IMR-90 (cell line): Measurements from ENCODE around the gene CUL3. TPM values are rescaled to one million over a fixed set of nuclear protein-coding genes. Genes with fewer than 3 reads are reported as not detected.

Experiments
- ATAC-seq: fragments of 200-7000 bp; cut with Tn5 transposase; 2 replicates; pipeline ENCODE4 v1.9.1; 2020; ENCODE audit warnings: low read depth, mild to moderate bottlenecking, moderate library complexity
- BruUV-seq: library from RNA; stranded (reverse); fragments of 400-500 nt; replicated peaks from 2 replicates; lab custom pipeline; 2021; lab: Mats Ljungman, UMichigan
- CTCF ChIA-PET: fragments of 300-600 bp; formaldehyde crosslinking; extraction: SDS; loops from one replicate; lab custom pipeline; 2021; ENCODE audit warnings: antibody characterized with exemption; lab: Yijun Ruan, JAX
- POLR2A ChIA-PET: fragments of 300-600 bp; sonication (Branson Sonifier 250); formaldehyde crosslinking; loops from one replicate; lab custom pipeline; 2022; ENCODE audit warnings: antibody characterized with exemption; ENCODE audit not compliant: unreplicated experiment; lab: Charles Lee
- DNase-seq: peaks from one replicate; pipeline ENCODE4 v3.0.0; 2013
- H2AFZ ChIP-seq: replicated peaks from 2 replicates; pipeline ENCODE3; 2013; ENCODE audit warnings: low read length, mild to moderate bottlenecking; ENCODE audit not compliant: poor library complexity
- H2AK5ac ChIP-seq: 2 replicates; pipeline ENCODE4 v1.6.1; 2013; ENCODE audit warnings: low read depth, low read length, inconsistent platforms
- H2AK9ac ChIP-seq: replicated peaks from 2 replicates; pipeline ENCODE3; 2013; ENCODE audit warnings: mild to moderate bottlenecking, low read depth, low read length, moderate library complexity; ENCODE audit not compliant: poor library complexity
- H2BK120ac ChIP-seq: 2 replicates; pipeline ENCODE4 v1.6.1; 2013; ENCODE audit warnings: low read depth, low read length, inconsistent platforms
- H2BK15ac ChIP-seq: 3 replicates; pipeline ENCODE4 v1.6.1; 2013; ENCODE audit warnings: low read depth, low read length, inconsistent platforms
- H2BK20ac ChIP-seq: 2 replicates; pipeline ENCODE4 v1.6.1; 2013; ENCODE audit warnings: low read depth, mild to moderate bottlenecking, inconsistent platforms, low read length, moderate library complexity
- H2BK5ac ChIP-seq: 2 replicates; pipeline ENCODE4 v1.6.1; 2013; ENCODE audit warnings: mild to moderate bottlenecking, low read depth, low read length, inconsistent platforms; ENCODE audit not compliant: poor library complexity, severe bottlenecking
- H3K14ac ChIP-seq: replicated peaks from 2 replicates; pipeline ENCODE4 v1.6.1; 2013; ENCODE audit warnings: low read depth, low read length, inconsistent platforms
- H3K18ac ChIP-seq: 2 replicates; pipeline ENCODE4 v1.6.1; 2013; ENCODE audit warnings: low read depth, low read length, control low read depth
- H3K23ac ChIP-seq: 2 replicates; pipeline ENCODE4 v1.6.1; 2013; ENCODE audit warnings: low read depth, low read length, inconsistent platforms
- H3K27ac ChIP-seq: 2 replicates; pipeline ENCODE4 v1.5.1; 2013; ENCODE audit warnings: mild to moderate bottlenecking, control low read depth, low read length; ENCODE audit not compliant: insufficient read depth
- H3K27me3 ChIP-seq: 2 replicates; pipeline ENCODE4 v1.6.1; 2013; ENCODE audit warnings: low read length; ENCODE audit not compliant: control insufficient read depth, insufficient read depth
- H3K36me3 ChIP-seq: 2 replicates; pipeline ENCODE4 v1.6.1; 2013; ENCODE audit warnings: low read length, mixed read lengths; ENCODE audit not compliant: control insufficient read depth, insufficient read depth
- H3K4ac ChIP-seq: 2 replicates; pipeline ENCODE4 v1.6.1; 2013; ENCODE audit warnings: low read depth, low read length, inconsistent platforms
- H3K4me1 ChIP-seq: 2 replicates; pipeline ENCODE4 v1.6.1; 2013; ENCODE audit warnings: low read length, mixed read lengths; ENCODE audit not compliant: control insufficient read depth, insufficient read depth
- H3K4me2 ChIP-seq: 2 replicates; pipeline ENCODE4 v1.6.1; 2013; ENCODE audit warnings: low read depth, mild to moderate bottlenecking, control low read depth, low read length, moderate library complexity
- H3K4me3 ChIP-seq: 2 replicates; pipeline ENCODE4 v1.5.1; 2013; ENCODE audit warnings: low read depth, mild to moderate bottlenecking, control low read depth, low read length, moderate library complexity; ENCODE audit not compliant: insufficient read depth
- H3K56ac ChIP-seq: 2 replicates; pipeline ENCODE4 v1.6.1; 2013; ENCODE audit warnings: low read length, inconsistent platforms; ENCODE audit not compliant: insufficient read depth; ENCODE audit errors: extremely low read depth
- H3K79me1 ChIP-seq, 2 experiments: 2 replicates each; pipeline ENCODE4 v1.6.1; 2013; ENCODE audit warnings: low read length in 2 of 2, inconsistent platforms in 1 of 2, low read depth in 1 of 2
- H3K9ac ChIP-seq: 2 replicates; pipeline ENCODE4 v1.6.1; 2013; ENCODE audit warnings: low read depth, low read length, control low read depth
- H3K9me1 ChIP-seq: 2 replicates; pipeline ENCODE4 v1.6.1; 2013; ENCODE audit warnings: low read length, inconsistent platforms; ENCODE audit not compliant: insufficient read depth
- H3K9me3 ChIP-seq: 2 replicates; pipeline ENCODE4 v1.6.1; 2013; ENCODE audit warnings: low read length; ENCODE audit not compliant: control insufficient read depth, insufficient read depth
- H4K20me1 ChIP-seq: 2 replicates; pipeline ENCODE4 v1.6.1; 2013; ENCODE audit warnings: low read length, inconsistent platforms; ENCODE audit not compliant: insufficient read depth
- H4K5ac ChIP-seq: 2 replicates; pipeline ENCODE4 v1.6.1; 2013; ENCODE audit warnings: mild to moderate bottlenecking, low read depth, low read length, control low read depth
- H4K8ac ChIP-seq, 2 experiments: 2 replicates each; pipeline ENCODE4 v1.6.1; 2013; ENCODE audit warnings: low read depth in 2 of 2, low read length in 2 of 2, control low read depth in 1 of 2, inconsistent platforms in 1 of 2
- H4K91ac ChIP-seq: 2 replicates; pipeline ENCODE4 v1.6.1; 2013; ENCODE audit warnings: low read depth, low read length, inconsistent platforms; ENCODE audit not compliant: insufficient read depth
- CEBPB ChIP-seq: IDR thresholded peaks from 2 replicates; pipeline ENCODE4 v1.6.1; 2012; ENCODE audit warnings: low read depth, low read length, improper control_type of control experiment
- MAZ ChIP-seq: IDR thresholded peaks from 2 replicates; pipeline ENCODE4 v1.6.1; 2012; ENCODE audit warnings: low read depth, mild to moderate bottlenecking, low read length, improper control_type of control experiment, moderate library complexity, borderline replicate concordance
- NFE2L2 ChIP-seq: fragments of 150-350 bp; IDR thresholded peaks from 2 replicates; pipeline ENCODE4 v1.6.1; 2016; ENCODE audit warnings: low read depth, mild to moderate bottlenecking, low read length
- POLR2A ChIP-seq: IDR thresholded peaks from 2 replicates; pipeline ENCODE4 v1.6.1; 2012; ENCODE audit warnings: mild to moderate bottlenecking, low read depth, low read length
- RAD21 ChIP-seq: IDR thresholded peaks from 2 replicates; pipeline ENCODE4 v1.6.1; 2012; ENCODE audit warnings: low read length, improper control_type of control experiment
- RCOR1 ChIP-seq: IDR thresholded peaks from 2 replicates; pipeline ENCODE4 v1.6.1; 2012; ENCODE audit warnings: mild to moderate bottlenecking, low read length, improper control_type of control experiment; ENCODE audit not compliant: insufficient replicate concordance
- RFX5 ChIP-seq: IDR thresholded peaks from 2 replicates; pipeline ENCODE4 v1.8.0; 2012; ENCODE audit warnings: low read depth, mild to moderate bottlenecking, low read length, moderate library complexity
- SMC3 ChIP-seq: fragments of 150-350 bp; IDR thresholded peaks from 2 replicates; pipeline ENCODE4 v1.6.1; 2016; ENCODE audit warnings: low read depth, mild to moderate bottlenecking, antibody characterized with exemption, low read length, moderate library complexity
- WGBS, 2 experiments: methylation state at CpG; one replicate each; pipeline versions ENCODE4 v1.1.5 to v1.1.7; 2013; ENCODE audit warnings: missing lambda C conversion rate in 2 of 2; ENCODE audit not compliant: insufficient read length in 1 of 2; ENCODE audit errors: extremely low coverage in 2 of 2; 5-methylcytosine and 5-hydroxymethylcytosine counted together
- dilution Hi-C: fragments of 300-500 bp; cut with HindIII; formaldehyde crosslinking; loops from one replicate; pipeline ENCODE4 v1.14.3; 2018; ENCODE audit warnings: low sequenced_read_pairs; ENCODE audit not compliant: unreplicated experiment
- in situ Hi-C: fragments of 300-500 bp; cut with MboI; formaldehyde crosslinking; loops from 3 replicates; pipeline ENCODE4 v1.14.3; 2019; ENCODE audit warnings: low sequenced_read_pairs, inconsistent platforms, mixed read lengths
- intact Hi-C: fragments of 100-400 bp; cut with micrococcal nuclease; formaldehyde crosslinking; loops from 2 replicates; pipeline ENCODE4 v1.10.0; 2022
- polyA plus RNA-seq, 3 experiments: library from polyadenylated mRNA; depleted of rRNA; stranded (reverse); fragments of >200 nt; gene quantifications; 2 replicates each; pipeline ENCODE4 v1.2.3, GENCODE V29; 2012; ENCODE audit warnings: low replicate concordance in 1 of 3
- total RNA-seq: library from RNA; depleted of rRNA; stranded (reverse); fragments of >200 nt; gene quantifications from 2 replicates; pipeline ENCODE4 v1.2.3, GENCODE V29; 2012
- TF ChIP-seq, protein P1 (sequence below): conservative IDR thresholded peaks from 2 replicates; pipeline ENCODE4 v1.5.1; 2012; ENCODE audit warnings: mild to moderate bottlenecking, low read depth, low read length, improper control_type of control experiment

The CUL3 gene
- total and polyA plus RNA-seq, 2 of the 4 experiments (the other 2 are of a cell fraction): 33.7 to 45.7 TPM

DNA sequence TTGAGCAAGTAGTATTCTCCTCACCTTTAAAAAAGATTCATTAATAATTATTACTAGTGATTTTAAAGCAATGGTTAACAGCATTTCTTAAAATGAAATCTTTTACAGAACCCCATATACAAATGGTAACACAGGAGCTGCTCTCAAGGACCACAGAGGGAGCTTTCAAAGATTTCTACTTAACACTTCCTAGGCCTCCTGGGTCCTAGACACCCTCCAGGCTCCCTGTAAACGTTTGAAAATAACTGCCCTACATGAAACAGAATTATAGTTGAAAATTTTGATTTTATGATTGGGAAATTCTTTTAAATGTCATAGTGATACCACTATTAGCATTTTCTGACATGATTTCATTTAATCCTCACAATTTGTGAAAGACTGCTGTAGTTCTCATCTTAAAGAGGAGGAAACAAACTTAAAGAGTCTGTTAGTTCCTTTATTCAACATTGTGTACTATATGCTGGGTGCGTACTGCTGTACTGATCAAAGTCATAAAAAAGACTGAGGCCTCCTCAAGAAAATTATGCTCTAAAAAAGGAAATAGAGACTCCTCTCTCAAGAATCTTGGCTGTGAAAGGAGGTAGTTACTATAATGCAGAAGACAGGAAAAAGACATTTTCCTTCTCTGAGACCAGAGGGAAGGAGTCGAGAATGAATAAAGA, 10.6 kb downstream of the CUL3 start (continued):
- no peak for TF ChIP-seq POLR2A

DNA sequence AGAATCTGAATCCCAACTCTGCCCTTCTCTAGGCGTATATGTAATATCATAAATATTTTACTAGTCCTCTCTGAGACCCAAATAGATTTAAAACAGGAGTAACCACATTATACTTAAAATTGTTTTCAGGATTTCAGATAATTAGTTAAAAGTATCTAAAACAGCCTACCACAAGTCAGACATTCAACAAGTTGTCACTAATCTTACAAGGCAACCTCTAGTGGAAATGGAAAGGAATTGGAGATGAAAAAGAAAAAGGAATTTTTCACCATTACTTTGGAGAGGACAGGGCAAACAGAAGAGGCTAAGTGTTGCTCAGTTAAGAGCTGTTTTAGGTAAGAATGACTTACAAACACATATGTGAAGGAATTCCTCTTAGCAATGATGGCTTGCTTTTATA, 11.4 kb downstream of the CUL3 start:
- no CpG with 5 or more reads among the region's 1 CpG for WGBS, 2 experiments
- H2AFZ ChIP-seq: no peak overlapping the region
- H2BK5ac ChIP-seq: no peak overlapping the region
- no peaks in the 10 kb centered on the region for H3K27me3 ChIP-seq
- H3K9ac ChIP-seq: no peak overlapping the region
- intact Hi-C loops: loop anchor here (10.0 kb wide), 1 partner anchor 59 kb away; no protein-coding TSS in a partner anchor
- no peak overlapping the region for H2AK9ac ChIP-seq
- TF ChIP-seq NFE2L2 (no peak), CEBPB (no peak), MAZ (no peak), RCOR1 (no peak), RFX5 (no peak), RAD21 (no peak), SMC3 (no peak)
- TF ChIP-seq, protein P1, sequence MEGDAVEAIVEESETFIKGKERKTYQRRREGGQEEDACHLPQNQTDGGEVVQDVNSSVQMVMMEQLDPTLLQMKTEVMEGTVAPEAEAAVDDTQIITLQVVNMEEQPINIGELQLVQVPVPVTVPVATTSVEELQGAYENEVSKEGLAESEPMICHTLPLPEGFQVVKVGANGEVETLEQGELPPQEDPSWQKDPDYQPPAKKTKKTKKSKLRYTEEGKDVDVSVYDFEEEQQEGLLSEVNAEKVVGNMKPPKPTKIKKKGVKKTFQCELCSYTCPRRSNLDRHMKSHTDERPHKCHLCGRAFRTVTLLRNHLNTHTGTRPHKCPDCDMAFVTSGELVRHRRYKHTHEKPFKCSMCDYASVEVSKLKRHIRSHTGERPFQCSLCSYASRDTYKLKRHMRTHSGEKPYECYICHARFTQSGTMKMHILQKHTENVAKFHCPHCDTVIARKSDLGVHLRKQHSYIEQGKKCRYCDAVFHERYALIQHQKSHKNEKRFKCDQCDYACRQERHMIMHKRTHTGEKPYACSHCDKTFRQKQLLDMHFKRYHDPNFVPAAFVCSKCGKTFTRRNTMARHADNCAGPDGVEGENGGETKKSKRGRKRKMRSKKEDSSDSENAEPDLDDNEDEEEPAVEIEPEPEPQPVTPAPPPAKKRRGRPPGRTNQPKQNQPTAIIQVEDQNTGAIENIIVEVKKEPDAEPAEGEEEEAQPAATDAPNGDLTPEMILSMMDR: no peak
- no peak overlapping the region for H2BK15ac ChIP-seq
- no peak overlapping the region for H3K56ac ChIP-seq
- H3K14ac ChIP-seq: no peak overlapping the region
- no peak overlapping the region for H3K18ac ChIP-seq
- no peak overlapping the region for H3K27ac ChIP-seq
- no peaks in the 10 kb centered on the region for H3K9me3 ChIP-seq
- in situ Hi-C loops: loop anchor here (25.0 kb wide), 1 partner anchor 986 kb away; no protein-coding TSS in a partner anchor
- ATAC-seq (no peak), DNase-seq (no peak)
- no peaks in the 10 kb centered on the region for H3K36me3 ChIP-seq
- H4K91ac ChIP-seq: no peak overlapping the region
- H4K5ac ChIP-seq: no peak overlapping the region
- ChIA-PET CTCF (interaction anchor here (0.5 kb wide), 1 partner anchor 214 kb away, joined by 3 read pairs; no protein-coding TSS in a partner anchor), POLR2A (interaction anchor here (0.6 kb wide), 1 partner anchor 10 kb away, joined by 4 read pairs; no protein-coding TSS in a partner anchor)
- BruUV-seq: no TSS peak
- dilution Hi-C loops: no loop called here
- H3K4me2 ChIP-seq: no peak overlapping the region
- no peak overlapping the region for H4K8ac ChIP-seq
- no peak overlapping the region for H3K4me3 ChIP-seq
- H3K23ac ChIP-seq: no peak overlapping the region
- peaks cover 83% of the 10 kb centered on the region for H4K20me1 ChIP-seq
- peaks cover 7% of the 10 kb centered on the region for H3K9me1 ChIP-seq
- peaks cover 3 to 51% of the 10 kb centered on the region in 2 experiments; a peak in 3 of 4 replicates for H3K79me1 ChIP-seq
- no peak overlapping the region for H3K4ac ChIP-seq
- H2AK5ac ChIP-seq: no peak overlapping the region
- peaks cover 14% of the 10 kb centered on the region for H3K4me1 ChIP-seq
- H2BK120ac ChIP-seq: no peak overlapping the region
- no peak overlapping the region for H2BK20ac ChIP-seq
